Measurements from ENCODE around the gene OFD1.

OFD1 gene

DNA sequence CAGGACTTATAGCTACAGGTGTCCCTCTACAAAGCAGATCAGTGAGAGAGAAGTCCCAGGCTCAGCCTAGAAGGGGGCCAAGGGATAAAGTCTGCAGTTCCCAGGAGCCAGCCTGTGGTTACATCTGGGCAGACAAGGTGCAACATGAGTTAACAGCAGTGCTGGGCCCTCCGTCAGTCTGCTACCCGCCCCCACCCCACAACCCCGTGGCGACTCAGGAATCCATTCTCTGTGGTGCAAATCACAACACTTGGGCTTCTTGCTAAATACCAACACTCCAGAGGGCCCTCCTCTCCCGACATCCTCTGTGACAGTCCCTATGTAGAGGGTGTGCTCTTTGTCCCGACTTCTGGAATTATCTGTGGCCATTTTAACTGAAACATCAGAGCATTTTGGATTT lies 68.6 kb downstream of the OFD1 start:
- DNase-seq: no peak

DNA sequence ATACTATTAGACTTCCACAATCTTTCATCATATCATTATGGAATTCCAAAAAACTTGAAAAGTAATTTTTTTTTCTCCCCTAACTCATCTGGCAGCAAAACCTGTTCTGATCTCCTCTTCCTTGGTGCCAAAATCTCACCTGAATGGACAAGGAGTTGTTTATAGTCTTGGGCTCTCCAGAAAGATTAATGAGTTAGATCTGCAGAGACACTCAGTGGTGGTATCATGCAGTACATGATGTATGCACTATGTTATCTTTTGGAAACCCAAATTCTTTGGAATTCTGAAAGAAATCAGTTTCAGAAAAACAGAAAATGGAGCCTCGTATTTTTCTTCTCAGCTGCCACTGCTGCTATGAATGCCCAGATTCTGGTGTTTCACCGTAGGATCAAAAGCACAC lies 70.7 kb downstream of the OFD1 start:
- DNase-seq: no peak

DNA sequence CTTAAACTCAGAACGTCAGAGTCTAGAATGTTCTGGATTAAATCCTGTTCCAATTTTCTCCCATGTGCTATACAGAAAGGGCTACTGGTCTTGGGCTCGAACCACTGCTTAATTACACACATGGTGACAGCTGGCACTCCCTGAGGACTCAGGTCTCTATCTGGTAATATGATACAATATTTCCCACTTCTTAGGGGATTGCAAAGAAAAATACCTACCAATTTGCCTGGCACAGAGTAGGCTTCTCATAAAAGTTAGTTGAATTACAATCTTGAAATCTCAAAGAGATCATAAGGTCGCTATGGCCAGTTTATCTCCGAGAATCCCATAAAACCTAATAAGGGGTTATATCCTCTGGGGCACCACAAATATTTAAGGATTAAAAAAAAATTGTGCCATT lies 73.7 kb downstream of the OFD1 start:
- no peak for DNase-seq

GRCh38 chrX:13808865-13809264 lies 74.3 kb downstream of the OFD1 start:
- peak; percentile 46 for DNase-seq

DNA sequence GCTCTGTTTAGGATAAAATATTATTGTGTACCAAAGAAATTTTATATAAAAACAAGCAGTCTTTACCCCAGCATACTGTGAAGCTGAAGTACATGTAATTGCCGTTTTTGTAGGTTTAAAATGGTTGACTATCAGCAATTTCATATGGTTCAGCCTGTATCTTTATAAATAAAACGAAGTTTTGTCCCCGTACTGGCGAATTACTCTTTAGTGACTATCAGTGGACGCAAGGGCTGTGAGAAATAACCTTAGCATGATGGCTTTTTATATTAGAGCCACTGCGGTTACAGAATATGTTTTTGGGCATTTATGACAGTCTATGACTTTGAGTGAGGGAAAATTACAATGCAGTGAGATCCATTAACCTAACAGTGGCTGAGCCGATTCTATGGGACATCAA lies 81.1 kb downstream of the OFD1 start:
- DNase-seq: no peak

DNA sequence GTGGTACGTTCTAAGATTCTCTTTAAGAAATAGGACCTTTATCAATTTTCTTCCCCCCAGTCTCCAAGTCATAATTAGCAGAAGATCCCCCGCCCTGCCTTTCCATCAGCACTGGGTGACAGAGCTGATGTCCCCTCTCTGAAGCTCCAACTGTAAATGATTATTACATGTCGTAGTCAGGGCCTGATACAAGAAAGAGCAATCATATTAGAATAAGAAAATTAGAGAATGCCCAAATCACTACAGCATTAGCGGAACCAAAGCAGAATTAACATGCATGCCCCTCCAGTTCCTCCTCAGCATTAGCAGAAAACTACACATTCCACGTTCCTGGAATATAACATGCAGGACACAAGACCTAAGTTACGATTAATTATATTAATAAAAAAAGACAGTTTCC lies 81.6 kb downstream of the OFD1 start:
- DNase-seq: no peak

DNA sequence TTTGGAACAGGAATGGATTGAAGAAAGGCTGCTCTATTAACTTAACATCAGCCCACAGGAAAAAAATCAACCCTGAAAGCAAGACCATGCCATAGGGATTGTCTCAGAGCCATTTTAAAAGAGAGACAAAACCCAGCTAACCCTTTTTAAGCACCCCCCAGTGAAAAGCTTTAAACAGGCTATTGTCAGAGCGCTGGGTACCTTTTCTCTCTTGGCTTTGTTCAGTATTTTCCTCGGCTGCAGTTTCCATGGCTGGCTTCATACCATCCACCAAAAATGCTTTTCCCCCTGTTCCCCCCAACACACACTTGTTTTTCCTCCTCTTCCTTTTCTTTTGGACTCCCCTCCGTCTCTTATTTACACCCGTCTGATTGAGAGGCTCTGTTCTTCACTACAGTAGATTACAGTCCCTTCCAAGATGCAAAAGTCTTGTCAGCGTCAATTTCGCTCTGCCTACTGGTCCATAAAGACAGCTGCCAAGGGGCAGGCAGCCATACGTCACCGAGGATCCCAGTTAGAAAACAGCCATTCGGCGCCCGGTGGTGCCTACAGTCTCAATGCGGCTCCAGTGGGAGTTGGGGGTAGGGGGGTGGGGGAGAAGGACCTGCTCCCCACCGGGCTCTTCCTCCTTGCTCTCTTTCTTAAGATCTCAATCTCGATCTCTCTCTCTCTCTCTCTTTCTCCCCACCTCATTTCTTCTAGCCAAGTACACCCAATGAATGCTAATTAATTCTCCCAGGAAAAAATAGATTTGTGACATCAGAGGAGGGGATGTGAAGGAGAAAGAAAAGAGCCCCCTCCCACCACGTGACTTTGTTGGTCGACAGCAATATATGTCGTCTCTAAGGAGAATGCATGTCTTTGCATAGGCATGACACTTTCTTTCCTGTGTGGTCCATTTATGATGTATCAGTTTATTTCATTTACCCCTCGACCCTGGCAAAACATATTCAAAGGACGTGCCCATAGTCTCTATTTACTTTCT lies 82.4 kb downstream of the OFD1 start, which contains the start of gene GPM6B:
Gene GPM6B (minus strand): TSS at position 451 of the 985 bp plus-strand sequence. CDS start 189 bp downstream, at position 262.
- DNase-seq: no peak
